Renal cortex interstitium (tissue), 15 donors: ENCODE measurements around the gene GNG11. TPM values are rescaled to one million over a fixed set of nuclear protein-coding genes. Genes with fewer than 3 reads are reported as not detected.

Experiments
- DNase-seq, 11 donors: peaks; one replicate each; pipeline ENCODE4 v3.0.0-alpha.2; 2013; ENCODE audit warnings: low read depth in 9 of 11, low spot score in 4 of 11; ENCODE audit errors: extremely low read depth in 1 of 11
- long read RNA-seq, 16 experiments: transcript quantifications; one replicate each; lab custom pipeline, GENCODE V29; 2026
- polyA plus RNA-seq, 3 donors: library from polyadenylated mRNA; unstranded; fragments of 120-200 nt; gene quantifications; one replicate each; pipeline ENCODE4 v1.2.1, GENCODE V29; 2013; ENCODE audit not compliant: insufficient read length in 3 of 3

Gene GNG11
- polyA plus RNA-seq, result 10 to 100 TPM; 28.7 to 49.7 (median 43.3) TPM
- long read RNA-seq, donor 1, transcript GNG11-201 (2 exons, 3,055 nt), result major isoform, 96 of 110 reads
- long read RNA-seq, donor 1, partial matches to known transcripts, result 14 of 110 reads
- long read RNA-seq, donor 1, other reads (novel, unspliced or antisense), result 0 of 110 reads
- long read RNA-seq, donor 2, transcript GNG11-201 (2 exons, 3,055 nt), result major isoform, 94 of 104 reads
- long read RNA-seq, donor 2, partial matches to known transcripts, result 10 of 104 reads
- long read RNA-seq, donor 2, other reads (novel, unspliced or antisense), result 0 of 104 reads
- long read RNA-seq, donor 3, transcript GNG11-201 (2 exons, 3,055 nt), result major isoform, 184 of 184 reads
- long read RNA-seq, donor 3, partial matches to known transcripts, result 0 of 184 reads
- long read RNA-seq, donor 3, other reads (novel, unspliced or antisense), result 0 of 184 reads
- long read RNA-seq, donor 4, transcript GNG11-201 (2 exons, 3,055 nt), result major isoform, 80 of 89 reads
- long read RNA-seq, donor 4, partial matches to known transcripts, result 9 of 89 reads
- long read RNA-seq, donor 4, other reads (novel, unspliced or antisense), result 0 of 89 reads
- long read RNA-seq, donor 5, result 0 reads
- long read RNA-seq, donor 6, transcript GNG11-201 (2 exons, 3,055 nt), result major isoform, 103 of 131 reads
- long read RNA-seq, donor 6, partial matches to known transcripts, result 28 of 131 reads
- long read RNA-seq, donor 6, other reads (novel, unspliced or antisense), result 0 of 131 reads
- long read RNA-seq, donor 7, transcript GNG11-201 (2 exons, 3,055 nt), result major isoform, 148 of 164 reads
- long read RNA-seq, donor 7, partial matches to known transcripts, result 16 of 164 reads
- long read RNA-seq, donor 7, other reads (novel, unspliced or antisense), result 0 of 164 reads
- long read RNA-seq, donor 8, result 0 reads
- long read RNA-seq, donor 9, transcript GNG11-201 (2 exons, 3,055 nt), result major isoform, 145 of 156 reads
- long read RNA-seq, donor 9, partial matches to known transcripts, result 11 of 156 reads
- long read RNA-seq, donor 9, other reads (novel, unspliced or antisense), result 0 of 156 reads
- long read RNA-seq, donor 10, transcript GNG11-201 (2 exons, 3,055 nt), result major isoform, 157 of 175 reads
- long read RNA-seq, donor 10, partial matches to known transcripts, result 18 of 175 reads
- long read RNA-seq, donor 10, other reads (novel, unspliced or antisense), result 0 of 175 reads
- long read RNA-seq, donor 11, transcript GNG11-201 (2 exons, 3,055 nt), result major isoform, 105 of 123 reads
- long read RNA-seq, donor 11, partial matches to known transcripts, result 18 of 123 reads
- long read RNA-seq, donor 11, other reads (novel, unspliced or antisense), result 0 of 123 reads
- long read RNA-seq, donor 12, transcript GNG11-201 (2 exons, 3,055 nt), result major isoform, 46 of 46 reads
- long read RNA-seq, donor 12, partial matches to known transcripts, result 0 of 46 reads
- long read RNA-seq, donor 12, other reads (novel, unspliced or antisense), result 0 of 46 reads
- long read RNA-seq, donor 13, result 0 reads
- long read RNA-seq, donor 14, transcript GNG11-201 (2 exons, 3,055 nt), result major isoform, 125 of 125 reads
- long read RNA-seq, donor 14, partial matches to known transcripts, result 0 of 125 reads
- long read RNA-seq, donor 14, other reads (novel, unspliced or antisense), result 0 of 125 reads
- long read RNA-seq, donor 15, transcript GNG11-201 (2 exons, 3,055 nt), result major isoform, 60 of 60 reads
- long read RNA-seq, donor 15, partial matches to known transcripts, result 0 of 60 reads
- long read RNA-seq, donor 15, other reads (novel, unspliced or antisense), result 0 of 60 reads
- long read RNA-seq, donor 16, transcript GNG11-201 (2 exons, 3,055 nt), result major isoform, 292 of 315 reads
- long read RNA-seq, donor 16, partial matches to known transcripts, result 23 of 315 reads
- long read RNA-seq, donor 16, other reads (novel, unspliced or antisense), result 0 of 315 reads

DNA sequence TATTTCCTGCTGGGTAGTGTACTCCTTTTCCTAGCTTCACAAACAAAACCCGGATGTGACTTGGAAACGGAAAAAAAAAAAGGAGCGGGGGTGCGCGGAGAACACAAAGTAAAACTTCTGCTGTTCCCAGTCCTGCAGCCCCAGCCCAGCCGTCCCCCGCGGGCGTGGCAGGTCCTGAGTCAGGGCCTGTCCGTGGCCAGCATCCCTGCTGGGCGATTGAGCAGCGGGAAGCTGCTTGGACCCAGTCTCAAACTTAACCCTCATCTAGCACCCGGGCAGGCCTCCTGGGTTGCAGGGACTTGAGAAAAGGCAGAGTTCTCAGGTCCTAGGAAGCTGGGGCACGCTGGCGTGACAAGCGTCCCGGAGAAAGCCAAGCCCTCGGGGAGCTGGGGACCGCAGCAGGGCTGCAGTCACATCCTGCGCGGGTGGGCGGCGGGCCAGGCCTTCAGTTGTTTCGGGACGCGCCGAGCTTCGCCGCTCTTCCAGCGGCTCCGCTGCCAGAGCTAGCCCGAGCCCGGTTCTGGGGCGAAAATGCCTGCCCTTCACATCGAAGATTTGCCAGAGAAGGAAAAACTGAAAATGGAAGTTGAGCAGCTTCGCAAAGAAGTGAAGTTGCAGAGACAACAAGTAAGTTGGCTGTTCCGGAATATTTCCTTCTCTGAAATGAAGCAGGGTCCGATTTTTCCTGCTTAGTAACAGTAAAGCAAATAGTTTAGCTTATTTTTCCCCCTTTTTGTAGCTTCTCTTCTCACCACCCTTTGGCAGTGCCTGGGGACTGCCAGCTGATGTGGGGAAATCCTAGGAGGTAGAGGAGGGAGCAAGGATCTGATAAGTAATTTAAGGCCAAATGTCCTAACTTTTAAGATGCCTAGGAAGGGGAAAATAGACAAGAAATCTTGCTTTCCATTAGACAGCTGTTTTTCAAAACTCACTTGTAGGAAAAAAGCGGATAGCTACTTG lies at the start of gene GNG11:
Gene GNG11 (plus strand): TSS at position 129 of the 960 bp plus-strand sequence. CDS start 403 bp downstream, at position 532.
- peak in 10 of 11 donors; percentile 49 to 66 (median 60) for DNase-seq

DNA sequence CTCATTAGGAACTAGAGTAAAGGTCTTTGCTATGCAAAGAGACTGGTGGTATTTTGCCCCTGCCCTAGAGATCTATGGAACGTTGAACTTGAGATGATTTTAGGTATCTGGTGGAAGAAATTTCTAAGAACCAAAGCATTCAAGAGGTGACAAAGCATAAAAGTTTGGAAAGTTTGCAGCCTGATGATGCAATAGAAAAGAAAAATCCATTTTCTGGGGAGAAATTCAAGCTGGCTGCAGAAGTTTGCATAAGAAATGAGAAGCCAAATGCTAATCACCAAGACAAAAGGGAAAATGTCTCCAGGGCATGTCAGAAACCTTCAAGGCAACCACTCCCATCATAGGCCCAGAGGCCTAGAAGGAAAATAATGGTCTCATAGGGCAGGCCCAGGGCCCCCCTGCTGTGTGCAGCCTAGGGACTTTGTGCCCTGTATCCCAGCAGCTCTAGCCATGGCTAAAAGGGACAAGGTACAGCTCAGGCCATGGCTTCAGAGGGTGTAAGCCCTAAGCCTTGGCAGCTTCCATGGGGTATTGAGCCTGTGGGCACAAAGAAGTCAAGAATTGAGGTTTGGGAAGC lies 47.4 kb upstream of the GNG11 start:
- no peak for DNase-seq

DNA sequence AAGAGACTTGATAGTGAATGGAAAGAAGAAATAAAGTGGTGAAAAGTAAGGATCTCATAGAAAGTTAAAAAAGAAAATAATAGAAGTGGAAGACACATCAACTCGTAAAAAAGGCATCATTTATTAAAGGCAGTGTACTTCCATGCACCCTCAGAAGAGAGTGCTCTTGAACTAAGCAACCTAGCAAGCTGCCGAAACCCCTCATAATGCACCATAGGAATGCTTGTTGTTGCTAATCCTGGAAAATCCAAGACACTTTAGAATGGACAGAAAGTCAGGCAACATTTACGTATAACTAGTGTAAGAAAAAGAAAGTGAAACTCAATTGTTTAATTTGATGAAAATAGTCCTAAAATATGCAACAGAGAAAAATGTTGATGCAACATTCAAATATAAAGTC lies 43.8 kb upstream of the GNG11 start:
- no peak for DNase-seq

DNA sequence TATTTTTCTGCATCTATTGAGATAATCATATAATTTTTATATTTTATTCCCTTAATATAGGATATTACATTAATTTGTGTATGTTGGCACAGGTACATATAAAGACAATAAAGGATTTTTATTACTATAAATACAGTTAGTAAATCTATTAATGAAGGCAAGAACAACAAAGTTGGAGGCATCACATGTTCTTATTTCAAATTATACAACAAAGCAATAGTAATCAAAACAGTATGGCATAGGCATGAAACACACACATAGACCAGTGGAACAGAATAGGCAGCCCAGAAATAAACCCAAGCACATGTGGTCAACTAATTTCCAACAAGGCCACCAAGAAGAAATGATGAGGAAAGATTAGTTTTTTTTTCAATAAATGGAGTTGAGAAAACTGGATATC lies 42.2 kb upstream of the GNG11 start:
- DNase-seq, result no peak

DNA sequence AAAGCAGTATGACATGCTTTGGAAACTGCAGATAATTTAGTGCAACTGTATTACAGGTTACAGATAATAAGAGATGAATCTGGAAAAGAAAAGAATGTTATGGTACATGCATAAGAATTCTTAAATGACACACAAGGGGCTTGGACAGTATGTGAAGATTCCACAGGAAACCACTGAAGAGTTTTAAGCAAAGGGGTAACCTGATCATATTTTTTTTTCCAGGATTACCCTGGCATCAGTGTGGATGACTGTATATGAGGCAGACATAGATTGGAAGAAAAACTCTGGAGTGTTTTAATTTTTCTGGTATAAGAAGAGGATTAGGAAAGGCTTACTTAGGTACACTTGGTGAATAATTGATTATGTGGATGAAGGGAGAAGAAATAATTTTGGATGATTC lies 39.1 kb upstream of the GNG11 start:
- no peak for DNase-seq

DNA sequence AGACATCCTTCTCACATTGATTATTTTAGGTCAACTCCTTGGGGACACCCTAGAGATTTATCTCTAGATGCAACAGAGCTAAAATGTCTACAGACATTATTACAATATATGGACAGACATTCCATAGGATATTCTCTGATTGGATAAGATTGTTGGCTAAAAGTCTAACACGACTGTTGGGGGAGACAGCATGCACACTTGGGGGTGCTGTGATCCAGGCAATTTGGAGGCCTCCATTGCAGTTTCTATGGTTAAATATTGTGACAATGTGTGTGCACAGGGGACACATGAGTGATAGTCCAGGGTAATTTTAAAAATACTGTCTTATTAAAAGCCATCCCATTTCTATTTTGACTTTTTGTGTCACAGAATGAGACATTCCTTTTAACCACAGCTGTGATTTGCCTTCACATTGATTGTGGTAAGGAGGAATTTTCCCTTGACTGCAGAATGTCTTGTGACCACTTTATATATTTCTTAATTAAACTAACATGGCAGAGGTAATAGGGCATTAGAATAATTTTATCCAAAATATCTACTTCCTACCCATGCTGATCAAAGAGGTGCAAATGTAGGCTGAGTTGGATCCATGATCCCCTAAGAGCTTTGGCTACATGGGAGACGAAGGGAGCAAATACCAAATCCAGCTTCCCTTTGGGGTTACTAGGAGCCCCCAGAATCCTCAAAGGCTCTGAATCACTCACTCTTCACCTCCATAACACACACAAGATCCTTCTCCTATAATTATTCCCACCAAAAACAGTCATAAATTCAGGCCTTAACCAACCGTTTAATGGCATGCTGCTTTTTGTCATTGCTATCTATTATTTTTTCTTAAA lies 38.2 kb upstream of the GNG11 start:
- DNase-seq, result no peak

DNA sequence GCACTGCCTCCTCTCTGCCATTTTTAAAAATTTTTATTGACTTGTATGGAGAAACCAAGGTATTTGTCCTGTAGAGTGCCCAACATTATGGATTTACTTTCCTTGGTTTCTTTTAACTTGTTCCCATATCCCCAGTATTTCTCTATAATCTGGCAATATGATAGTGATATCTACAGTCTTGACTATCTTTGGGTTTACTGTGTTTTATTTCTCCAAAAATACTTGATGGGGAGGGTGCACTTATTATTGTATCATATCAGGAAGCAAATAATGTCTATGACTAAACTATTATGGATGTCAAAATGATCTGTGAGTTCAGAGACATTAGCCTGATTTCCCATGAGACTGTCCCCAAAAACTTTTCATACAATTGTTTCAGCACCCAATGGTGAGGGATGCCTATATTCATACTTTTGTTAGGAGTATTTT lies 37.6 kb upstream of the GNG11 start:
- DNase-seq, result no peak

DNA sequence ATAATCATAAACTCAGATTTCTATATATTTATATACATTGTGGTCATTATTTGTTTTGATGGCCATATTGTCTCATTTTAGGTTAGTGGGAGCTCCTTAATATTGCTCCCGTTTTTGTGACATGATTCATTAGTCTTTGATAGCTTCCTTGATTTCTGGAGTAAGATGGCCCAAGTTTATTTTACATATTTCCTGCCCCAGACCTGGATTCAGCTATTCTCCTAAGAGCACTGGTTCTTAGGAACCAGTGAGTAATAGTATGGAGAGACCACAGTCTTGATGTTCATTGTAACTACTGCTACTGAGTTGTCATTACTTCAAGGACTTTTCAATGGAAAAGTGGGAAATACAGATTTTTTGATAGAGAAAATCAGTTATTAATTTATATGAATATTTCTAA lies 37.0 kb upstream of the GNG11 start:
- no peak for DNase-seq

DNA sequence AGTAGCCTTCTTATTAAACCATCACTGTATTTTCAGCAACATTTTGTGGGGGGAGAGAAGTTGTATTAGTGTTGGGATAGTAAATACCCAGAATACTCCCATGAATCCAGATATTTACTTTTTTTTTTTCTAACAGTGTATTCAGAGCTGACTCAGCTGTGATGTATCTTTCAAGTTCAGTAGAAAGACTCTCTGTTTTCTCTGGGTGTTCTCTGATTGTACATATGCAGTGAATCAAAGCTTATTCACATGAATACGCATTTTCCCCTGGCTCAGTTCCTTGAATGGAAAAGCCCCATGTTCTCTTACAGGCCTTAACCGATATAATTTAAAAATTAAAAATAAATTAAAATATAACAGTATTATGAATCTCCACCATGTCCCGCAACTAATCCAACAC lies 32.3 kb upstream of the GNG11 start:
- no peak for DNase-seq

DNA sequence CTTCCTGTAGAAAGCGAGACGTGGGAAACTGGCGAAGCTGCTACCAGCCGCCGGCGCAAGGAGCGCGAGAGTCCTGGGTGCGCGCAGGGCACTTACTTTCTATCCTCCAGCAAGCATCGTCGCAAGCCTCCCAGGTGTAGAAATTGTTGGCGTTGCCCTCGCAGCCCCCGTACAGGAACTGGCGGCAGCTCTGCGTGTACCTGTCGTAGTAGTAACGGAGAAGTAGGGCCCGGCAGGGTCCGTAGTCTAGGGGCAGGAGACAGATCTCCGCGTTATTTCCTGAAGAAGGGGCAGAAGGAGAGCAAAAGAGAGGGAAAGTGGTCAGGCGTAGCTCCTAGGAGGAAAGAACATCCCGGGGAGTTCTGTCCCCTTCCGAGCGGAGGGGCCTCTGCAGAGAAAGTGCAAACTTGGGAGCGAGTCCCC lies 31.5 kb upstream of the GNG11 start:
- DNase-seq, result peak in 7 of 11 donors; percentile 21 to 49 (median 41)

DNA sequence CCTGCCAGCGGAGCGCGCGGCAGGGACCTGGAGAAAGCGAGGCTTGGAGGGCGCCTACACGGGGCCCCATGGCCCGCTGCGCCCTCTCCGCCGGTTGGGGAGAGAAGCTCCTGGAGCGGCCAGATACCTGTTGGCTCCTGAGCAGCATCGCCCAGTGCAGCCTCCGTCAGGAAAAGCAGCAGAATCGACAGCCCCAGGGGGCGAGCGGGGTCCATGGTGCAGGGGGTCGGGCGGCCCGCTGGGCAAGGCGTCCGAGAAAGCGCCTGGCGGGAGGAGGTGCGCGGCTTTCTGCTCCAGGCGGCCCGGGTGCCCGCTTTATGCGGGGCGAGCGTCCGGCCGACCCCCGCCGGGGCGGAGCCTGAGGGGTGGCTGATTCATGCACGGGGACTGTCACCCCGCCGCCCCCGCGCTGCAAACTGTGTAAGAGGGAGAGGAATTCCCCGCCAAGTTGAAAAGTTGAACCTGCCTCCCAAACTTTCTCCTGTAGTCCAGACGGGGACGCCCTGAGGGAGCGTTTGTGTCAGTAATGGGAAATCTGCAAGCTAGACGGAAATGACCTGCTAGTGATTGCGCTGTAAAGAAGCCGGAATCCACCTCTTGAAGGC lies 31.0 kb upstream of the GNG11 start, which contains the start of gene TFPI2:
Gene TFPI2 (minus strand): TSS at position 290 of the 605 bp plus-strand sequence. CDS start 75 bp downstream, at position 215.
- peak in 8 of 11 donors; percentile 35 to 61 (median 50) for DNase-seq

DNA sequence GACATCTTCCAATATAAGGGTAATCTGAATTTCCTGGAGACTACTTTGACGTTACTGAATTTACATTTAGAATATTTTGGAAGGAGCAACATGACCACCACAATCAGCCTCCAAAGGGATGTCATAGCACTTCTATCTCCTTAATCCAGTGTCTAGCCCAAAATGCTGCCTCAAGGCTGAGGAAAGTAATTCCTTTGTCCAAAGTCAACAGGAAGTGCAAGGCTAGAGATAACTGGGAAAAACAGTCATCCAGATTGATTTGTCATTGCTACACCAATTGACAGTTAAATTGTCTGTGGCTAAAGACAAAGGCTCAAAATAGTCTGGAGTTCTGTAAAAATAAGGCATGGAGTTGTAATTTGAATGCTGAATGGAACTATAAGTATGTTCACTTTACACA lies 27.1 kb upstream of the GNG11 start:
- DNase-seq, result no peak

DNA sequence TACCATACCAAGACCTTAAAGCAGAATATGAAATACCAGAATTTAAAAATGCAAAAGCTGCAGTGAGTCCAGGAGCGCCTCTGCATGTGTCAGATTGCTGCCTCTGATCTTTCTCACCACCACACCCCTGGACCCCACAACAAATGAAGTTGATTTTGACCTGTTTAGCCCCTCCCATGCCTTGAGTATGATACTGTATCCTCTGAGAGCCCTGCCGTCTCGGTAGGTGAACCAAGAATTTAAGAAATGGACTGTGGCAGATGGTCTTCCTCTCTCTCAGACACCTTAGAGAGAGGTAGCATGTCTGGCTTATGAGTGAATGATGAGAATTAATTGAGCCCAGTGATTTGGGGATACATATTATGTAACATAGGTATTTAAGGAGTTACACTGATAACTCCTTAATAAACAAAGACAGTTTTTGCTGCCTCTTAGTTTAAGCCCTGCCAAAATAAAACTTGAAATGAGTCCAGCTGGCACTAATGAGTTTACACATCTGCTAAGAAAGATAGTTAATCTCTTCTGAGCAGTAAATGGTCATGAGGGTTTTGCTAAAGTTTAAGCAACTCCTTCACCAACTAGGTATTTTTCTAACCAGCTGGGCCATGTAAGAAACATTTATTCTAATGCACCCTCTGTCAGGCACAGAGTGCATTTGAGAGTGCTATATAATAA lies 26.4 kb upstream of the GNG11 start:
- no peak for DNase-seq

DNA sequence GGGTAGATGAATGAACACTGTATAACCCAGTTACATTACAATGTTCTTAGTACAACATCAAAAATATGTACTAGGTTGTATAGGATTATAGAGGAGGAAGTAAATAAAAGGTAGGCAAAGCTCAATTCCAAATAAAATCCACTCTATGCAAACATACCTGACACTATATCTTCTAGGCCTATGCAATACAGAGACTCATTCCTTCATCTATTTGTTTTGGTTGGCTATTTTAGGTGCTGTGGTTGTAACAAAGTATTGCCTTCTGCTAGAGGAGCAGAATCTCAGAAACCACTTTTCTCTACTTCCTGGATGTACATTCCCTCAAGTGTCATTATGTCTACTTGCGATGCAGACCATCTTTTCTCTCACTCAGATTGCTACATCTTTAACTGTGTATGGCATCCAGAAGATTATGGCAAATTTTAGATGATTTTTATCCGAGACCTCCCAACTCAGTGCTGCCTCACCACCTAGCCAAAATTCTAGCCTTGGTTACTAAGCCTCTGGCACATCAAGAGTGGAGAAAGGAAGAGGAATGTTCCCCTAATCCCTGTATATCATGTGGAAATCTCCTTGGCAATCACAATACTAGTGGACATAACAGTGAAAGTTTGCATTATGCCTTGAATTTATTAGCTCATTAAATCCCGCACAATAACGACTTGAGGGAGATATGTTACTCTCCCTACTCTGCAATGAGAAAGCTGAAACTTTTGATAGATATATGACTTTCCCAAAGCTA lies 25.5 kb upstream of the GNG11 start:
- DNase-seq, result no peak
